Measurements from ENCODE around the gene TRIP13.

DNA sequence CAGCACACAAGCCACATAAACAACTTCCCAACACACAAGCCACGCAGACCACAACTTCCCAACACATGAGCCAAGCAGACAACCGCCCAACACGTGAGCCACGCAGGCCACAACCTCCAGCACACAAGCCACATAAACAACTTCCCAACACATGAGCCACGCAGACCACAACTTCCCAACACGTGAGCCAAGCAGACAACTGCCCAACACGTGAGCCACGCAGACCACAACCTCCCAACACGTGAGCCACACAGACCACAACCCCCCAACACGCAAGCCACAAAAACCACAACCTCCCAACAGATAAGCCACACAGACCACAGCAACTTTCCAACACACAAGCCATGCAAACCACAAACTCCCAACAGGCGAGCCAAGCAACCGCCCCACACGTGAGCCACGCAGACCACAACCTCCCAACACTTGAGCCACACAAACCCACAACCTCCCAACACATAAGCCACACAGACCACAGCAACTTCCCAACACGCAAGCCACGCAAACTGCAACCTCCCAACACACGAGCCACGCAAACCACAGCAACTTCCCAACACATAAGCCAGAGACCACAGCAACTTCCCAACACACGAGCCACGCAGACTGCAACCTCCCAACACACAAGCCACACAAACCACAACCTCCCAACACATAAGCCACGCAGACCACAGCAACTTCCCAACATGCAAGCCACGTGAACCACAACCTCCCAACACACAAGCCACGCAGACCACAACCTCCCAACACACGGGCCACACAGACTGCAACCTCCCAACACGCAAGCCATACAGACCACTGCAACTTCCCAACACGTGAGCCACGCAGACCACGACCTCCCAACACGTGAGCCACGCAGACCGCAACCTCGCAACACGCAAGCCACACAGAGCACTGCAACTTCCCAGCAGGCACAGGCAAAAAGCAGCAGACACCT, 10.2 kb upstream of the TRIP13 start:
- no peak for TF ChIP-seq GATA4 (IDR thresholded peaks at IDR 0.05; ENCODE audit: borderline replicate concordance, low read depth)
- no peak for TF ChIP-seq THAP11 (CRISPR knock-in tag; IDR thresholded peaks at IDR 0.05)
- TF ChIP-seq YEATS2 (CRISPR knock-in tag; IDR thresholded peaks at IDR 0.05; ENCODE audit: borderline replicate concordance) = no peak
- TF ChIP-seq, protein P1, sequence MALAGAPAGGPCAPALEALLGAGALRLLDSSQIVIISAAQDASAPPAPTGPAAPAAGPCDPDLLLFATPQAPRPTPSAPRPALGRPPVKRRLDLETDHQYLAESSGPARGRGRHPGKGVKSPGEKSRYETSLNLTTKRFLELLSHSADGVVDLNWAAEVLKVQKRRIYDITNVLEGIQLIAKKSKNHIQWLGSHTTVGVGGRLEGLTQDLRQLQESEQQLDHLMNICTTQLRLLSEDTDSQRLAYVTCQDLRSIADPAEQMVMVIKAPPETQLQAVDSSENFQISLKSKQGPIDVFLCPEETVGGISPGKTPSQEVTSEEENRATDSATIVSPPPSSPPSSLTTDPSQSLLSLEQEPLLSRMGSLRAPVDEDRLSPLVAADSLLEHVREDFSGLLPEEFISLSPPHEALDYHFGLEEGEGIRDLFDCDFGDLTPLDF (CRISPR knock-in tag; IDR thresholded peaks at IDR 0.05) = no peak
- no peak for TF ChIP-seq CTCF (CRISPR knock-in tag; IDR thresholded peaks at IDR 0.05)
- TF ChIP-seq HBP1 (CRISPR knock-in tag; IDR thresholded peaks at IDR 0.05; ENCODE audit: low read depth) = no peak
- no peak for TF ChIP-seq NRL (CRISPR knock-in tag; IDR thresholded peaks at IDR 0.05; ENCODE audit: borderline replicate concordance)
- TF ChIP-seq, protein P2, sequence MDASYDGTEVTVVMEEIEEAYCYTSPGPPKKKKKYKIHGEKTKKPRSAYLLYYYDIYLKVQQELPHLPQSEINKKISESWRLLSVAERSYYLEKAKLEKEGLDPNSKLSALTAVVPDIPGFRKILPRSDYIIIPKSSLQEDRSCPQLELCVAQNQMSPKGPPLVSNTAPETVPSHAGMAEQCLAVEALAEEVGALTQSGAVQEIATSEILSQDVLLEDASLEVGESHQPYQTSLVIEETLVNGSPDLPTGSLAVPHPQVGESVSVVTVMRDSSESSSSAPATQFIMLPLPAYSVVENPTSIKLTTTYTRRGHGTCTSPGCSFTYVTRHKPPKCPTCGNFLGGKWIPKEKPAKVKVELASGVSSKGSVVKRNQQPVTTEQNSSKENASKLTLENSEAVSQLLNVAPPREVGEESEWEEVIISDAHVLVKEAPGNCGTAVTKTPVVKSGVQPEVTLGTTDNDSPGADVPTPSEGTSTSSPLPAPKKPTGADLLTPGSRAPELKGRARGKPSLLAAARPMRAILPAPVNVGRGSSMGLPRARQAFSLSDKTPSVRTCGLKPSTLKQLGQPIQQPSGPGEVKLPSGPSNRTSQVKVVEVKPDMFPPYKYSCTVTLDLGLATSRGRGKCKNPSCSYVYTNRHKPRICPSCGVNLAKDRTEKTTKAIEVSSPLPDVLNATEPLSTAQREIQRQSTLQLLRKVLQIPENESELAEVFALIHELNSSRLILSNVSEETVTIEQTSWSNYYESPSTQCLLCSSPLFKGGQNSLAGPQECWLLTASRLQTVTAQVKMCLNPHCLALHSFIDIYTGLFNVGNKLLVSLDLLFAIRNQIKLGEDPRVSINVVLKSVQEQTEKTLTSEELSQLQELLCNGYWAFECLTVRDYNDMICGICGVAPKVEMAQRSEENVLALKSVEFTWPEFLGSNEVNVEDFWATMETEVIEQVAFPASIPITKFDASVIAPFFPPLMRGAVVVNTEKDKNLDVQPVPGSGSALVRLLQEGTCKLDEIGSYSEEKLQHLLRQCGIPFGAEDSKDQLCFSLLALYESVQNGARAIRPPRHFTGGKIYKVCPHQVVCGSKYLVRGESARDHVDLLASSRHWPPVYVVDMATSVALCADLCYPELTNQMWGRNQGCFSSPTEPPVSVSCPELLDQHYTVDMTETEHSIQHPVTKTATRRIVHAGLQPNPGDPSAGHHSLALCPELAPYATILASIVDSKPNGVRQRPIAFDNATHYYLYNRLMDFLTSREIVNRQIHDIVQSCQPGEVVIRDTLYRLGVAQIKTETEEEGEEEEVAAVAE (CRISPR knock-in tag; IDR thresholded peaks at IDR 0.05; ENCODE audit: borderline replicate concordance) = no peak
- no peak for TF ChIP-seq SKI (IDR thresholded peaks at IDR 0.05; ENCODE audit: partially characterized antibody)
- TF ChIP-seq GABPA (IDR thresholded peaks at IDR 0.05; ENCODE audit: low read depth, low read length) = no peak
- TF ChIP-seq GABPA (CRISPR knock-in tag; IDR thresholded peaks at IDR 0.05; ENCODE audit: low read depth) = no peak
- TF ChIP-seq, protein P3, sequence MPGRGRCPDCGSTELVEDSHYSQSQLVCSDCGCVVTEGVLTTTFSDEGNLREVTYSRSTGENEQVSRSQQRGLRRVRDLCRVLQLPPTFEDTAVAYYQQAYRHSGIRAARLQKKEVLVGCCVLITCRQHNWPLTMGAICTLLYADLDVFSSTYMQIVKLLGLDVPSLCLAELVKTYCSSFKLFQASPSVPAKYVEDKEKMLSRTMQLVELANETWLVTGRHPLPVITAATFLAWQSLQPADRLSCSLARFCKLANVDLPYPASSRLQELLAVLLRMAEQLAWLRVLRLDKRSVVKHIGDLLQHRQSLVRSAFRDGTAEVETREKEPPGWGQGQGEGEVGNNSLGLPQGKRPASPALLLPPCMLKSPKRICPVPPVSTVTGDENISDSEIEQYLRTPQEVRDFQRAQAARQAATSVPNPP (CRISPR knock-in tag; IDR thresholded peaks at IDR 0.05) = no peak
- TF ChIP-seq MXD4 (CRISPR knock-in tag; IDR thresholded peaks at IDR 0.05) = no peak
- no peak for TF ChIP-seq ZNF296 (CRISPR knock-in tag; conservative IDR thresholded peaks at IDR 0.05)
- no peak for TF ChIP-seq POLR2AphosphoS5 (IDR thresholded peaks at IDR 0.05; ENCODE audit: low read depth, low read length)

Data from HepG2 (cell line).